ENCODE results near the gene EDA.

Gene EDA

DNA sequence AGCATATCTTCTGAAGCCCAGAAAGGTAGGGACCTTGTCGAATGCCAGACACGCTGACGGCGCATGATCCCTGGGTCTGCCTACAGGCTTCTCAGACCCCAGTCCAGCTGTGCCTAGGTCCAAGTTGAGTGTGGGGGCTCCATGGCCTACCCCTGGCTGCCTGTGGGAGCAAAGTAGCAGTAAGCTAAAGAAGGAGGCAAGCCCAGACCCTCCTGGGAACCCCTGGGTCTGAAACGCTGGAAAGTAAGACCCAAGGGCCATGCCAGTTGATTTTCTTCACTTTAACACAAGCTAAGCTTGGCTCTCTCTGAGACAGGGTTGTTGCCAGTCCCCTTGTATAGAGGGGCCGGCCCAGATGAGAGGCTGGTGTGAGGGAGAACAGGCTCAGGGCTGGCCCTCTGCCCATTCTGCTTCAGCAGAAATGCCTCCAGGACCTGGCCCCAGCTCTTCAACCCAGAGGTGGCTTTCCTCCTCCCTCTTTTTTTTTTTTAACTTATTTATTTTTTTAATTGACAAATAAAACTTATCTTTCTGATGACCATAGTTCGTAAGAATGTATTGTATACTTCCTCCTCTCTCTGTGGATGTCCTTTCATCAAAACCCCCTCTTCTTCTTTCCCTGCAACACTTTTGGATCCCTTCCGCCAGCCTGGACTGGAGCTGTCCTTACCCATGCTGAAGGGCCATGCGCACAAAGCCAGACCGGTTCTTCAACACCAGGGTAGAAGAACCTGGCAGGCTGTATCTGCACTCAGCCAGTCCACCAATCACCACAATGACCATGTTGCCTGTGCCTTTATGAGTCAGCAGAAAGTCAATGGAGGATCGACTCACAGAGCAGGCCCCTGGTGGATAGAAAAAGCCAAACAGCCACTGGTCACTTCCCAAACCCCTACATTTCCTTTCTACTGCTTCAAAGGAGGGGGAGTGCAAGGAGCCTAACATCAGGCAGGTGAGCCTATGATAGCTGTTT is 426.8 kb downstream of the EDA start:
- no peak for DNase-seq (ENCODE audit: extremely low read depth, low read depth)
- TF ChIP-seq, protein P1, sequence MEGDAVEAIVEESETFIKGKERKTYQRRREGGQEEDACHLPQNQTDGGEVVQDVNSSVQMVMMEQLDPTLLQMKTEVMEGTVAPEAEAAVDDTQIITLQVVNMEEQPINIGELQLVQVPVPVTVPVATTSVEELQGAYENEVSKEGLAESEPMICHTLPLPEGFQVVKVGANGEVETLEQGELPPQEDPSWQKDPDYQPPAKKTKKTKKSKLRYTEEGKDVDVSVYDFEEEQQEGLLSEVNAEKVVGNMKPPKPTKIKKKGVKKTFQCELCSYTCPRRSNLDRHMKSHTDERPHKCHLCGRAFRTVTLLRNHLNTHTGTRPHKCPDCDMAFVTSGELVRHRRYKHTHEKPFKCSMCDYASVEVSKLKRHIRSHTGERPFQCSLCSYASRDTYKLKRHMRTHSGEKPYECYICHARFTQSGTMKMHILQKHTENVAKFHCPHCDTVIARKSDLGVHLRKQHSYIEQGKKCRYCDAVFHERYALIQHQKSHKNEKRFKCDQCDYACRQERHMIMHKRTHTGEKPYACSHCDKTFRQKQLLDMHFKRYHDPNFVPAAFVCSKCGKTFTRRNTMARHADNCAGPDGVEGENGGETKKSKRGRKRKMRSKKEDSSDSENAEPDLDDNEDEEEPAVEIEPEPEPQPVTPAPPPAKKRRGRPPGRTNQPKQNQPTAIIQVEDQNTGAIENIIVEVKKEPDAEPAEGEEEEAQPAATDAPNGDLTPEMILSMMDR (IDR thresholded peaks at IDR 0.05; ENCODE audit: low read depth, low read length) = no peak

DNA sequence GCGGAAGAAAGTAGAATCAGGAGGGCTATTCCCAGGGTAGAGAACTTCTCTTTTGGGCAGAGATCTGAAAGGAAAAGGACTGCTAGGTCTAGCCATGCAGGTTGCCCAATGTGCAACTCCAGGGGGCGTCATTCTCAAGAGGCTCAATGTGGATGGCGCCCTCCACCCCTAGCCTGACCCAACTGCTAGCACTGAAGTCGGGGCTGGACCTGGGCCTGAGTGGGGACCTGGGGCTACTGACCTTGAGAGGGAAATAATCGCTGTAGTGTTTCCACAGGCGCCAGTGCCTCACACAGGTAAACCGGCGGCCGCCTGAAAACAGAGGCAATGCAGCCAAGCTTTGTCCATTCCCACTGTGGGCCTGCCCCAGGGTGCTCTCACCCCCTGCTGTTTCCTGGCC is 427.8 kb downstream of the EDA start:
- TF ChIP-seq, protein P1 (IDR thresholded peaks at IDR 0.05; ENCODE audit: low read depth, low read length) = no peak
- no peak for DNase-seq (ENCODE audit: extremely low read depth, low read depth)

DNA sequence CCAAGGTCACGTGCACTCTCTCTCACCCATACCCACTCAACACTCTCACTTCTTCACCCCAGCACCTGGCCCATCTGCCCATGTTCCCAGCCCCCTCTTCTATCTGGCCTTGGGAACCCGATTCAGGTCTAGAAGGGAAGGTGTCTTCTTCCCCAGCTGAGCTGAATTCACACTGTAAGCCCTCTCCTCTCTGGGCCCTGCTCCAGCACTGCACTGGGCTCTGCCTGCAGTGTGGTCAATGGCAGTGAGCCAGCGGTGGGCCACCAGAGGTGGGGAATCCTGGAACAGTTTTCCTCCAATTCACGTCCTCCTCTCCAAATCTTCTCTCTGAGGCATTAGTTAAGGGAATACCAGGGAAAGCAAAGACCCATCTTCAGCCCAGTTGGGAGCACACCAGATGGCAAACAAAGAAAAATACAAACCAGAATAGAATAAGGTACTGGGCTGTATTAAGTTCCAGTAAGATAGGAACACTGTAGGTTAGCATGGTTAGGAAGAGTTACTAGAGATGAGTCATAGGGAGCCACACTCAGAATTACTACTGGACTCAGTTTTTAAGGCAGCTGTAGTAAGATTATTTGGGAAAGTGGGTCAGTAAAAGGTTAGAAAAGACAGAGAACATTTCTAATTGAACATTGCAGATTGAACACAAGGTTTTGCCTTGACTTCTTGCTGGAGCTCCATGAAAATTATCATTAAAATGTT is 428.8 kb downstream of the EDA start:
- DNase-seq (ENCODE audit: extremely low read depth, low read depth) = no peak
- TF ChIP-seq, protein P1 (IDR thresholded peaks at IDR 0.05; ENCODE audit: low read depth, low read length) = no peak

- TF ChIP-seq, protein P1 (IDR thresholded peaks at IDR 0.05; ENCODE audit: low read depth, low read length) = no peak
- peak; percentile 5 for DNase-seq (ENCODE audit: extremely low read depth, low read depth)
These were observed 431.1 kb downstream of the EDA start for GRCh38 chrX:70046978-70047377.

GRCh38 chrX:70049406-70049805 is 433.5 kb downstream of the EDA start:
- TF ChIP-seq, protein P1 (IDR thresholded peaks at IDR 0.05; ENCODE audit: low read depth, low read length) = no peak
- no peak for DNase-seq (ENCODE audit: extremely low read depth, low read depth)

GRCh38 chrX:70049925-70050324 is 434.0 kb downstream of the EDA start, which contains the start of gene AWAT2:
AWAT2 (minus strand) TSS chrX:70049938; CDS start chrX:70049932, 6 bp downstream.
- TF ChIP-seq, protein P1 (IDR thresholded peaks at IDR 0.05; ENCODE audit: low read depth, low read length) = no peak
- no peak for DNase-seq (ENCODE audit: extremely low read depth, low read depth)
